Liver (tissue), 2 donors: ENCODE results near the gene CS.

Source experiments
- REST ChIP-seq: IDR thresholded peaks from 2 replicates; pipeline ENCODE4 v1.6.1; 2016; ENCODE audit warnings: antibody characterized with exemption, mild to moderate bottlenecking
- TF ChIP-seq, protein P1 (sequence below): fragments of 150-350 bp; IDR thresholded peaks from 2 replicates; pipeline ENCODE4 v1.5.1; 2017; ENCODE audit warnings: improper control_type of control experiment, low read depth, low read length; ENCODE audit not compliant: missing input control
- donor health status: healthy.

GRCh38 chr12:56237552-56237951, 62.6 kb downstream of the CS start:
- TF ChIP-seq, protein P1, sequence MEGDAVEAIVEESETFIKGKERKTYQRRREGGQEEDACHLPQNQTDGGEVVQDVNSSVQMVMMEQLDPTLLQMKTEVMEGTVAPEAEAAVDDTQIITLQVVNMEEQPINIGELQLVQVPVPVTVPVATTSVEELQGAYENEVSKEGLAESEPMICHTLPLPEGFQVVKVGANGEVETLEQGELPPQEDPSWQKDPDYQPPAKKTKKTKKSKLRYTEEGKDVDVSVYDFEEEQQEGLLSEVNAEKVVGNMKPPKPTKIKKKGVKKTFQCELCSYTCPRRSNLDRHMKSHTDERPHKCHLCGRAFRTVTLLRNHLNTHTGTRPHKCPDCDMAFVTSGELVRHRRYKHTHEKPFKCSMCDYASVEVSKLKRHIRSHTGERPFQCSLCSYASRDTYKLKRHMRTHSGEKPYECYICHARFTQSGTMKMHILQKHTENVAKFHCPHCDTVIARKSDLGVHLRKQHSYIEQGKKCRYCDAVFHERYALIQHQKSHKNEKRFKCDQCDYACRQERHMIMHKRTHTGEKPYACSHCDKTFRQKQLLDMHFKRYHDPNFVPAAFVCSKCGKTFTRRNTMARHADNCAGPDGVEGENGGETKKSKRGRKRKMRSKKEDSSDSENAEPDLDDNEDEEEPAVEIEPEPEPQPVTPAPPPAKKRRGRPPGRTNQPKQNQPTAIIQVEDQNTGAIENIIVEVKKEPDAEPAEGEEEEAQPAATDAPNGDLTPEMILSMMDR: no peak
- no peak for TF ChIP-seq REST
